CD4-positive, alpha-beta T cell (primary cell): ENCODE results near the gene EP400. TPM values are rescaled to one million over a fixed set of nuclear protein-coding genes. Genes with fewer than 3 reads are reported as not detected.
"Not testable (repeated sequence)": the region's sequence is repeated elsewhere in the genome, so short reads cannot be mapped to it uniquely, and the experiment has no call there.

Source experiments
- ATAC-seq: fragments of 200-7000 bp; cut with Tn5 transposase; one replicate; pipeline ENCODE4 v1.10.0; 2022; ENCODE audit warnings: mild to moderate bottlenecking; ENCODE audit not compliant: poor library complexity
- CTCF ChIA-PET: fragments of 350-600 bp; sonication (Branson Sonifier 250); formaldehyde crosslinking; loops from one replicate; lab custom pipeline; 2021; ENCODE audit warnings: antibody characterized with exemption, inconsistent platforms; lab: Charles Lee
- POLR2A ChIA-PET: fragments of 350-600 bp; sonication (Branson Sonifier 250); formaldehyde crosslinking; loops from one replicate; lab custom pipeline; 2021; ENCODE audit warnings: antibody characterized with exemption, inconsistent platforms; lab: Charles Lee
- DNase-seq, 14 experiments: peaks; one replicate each; pipeline ENCODE4 v3.0.0-alpha.2; 2013 to 2020; ENCODE audit warnings: mixed read lengths in 2 of 14
- H3K27ac ChIP-seq, 2 donors: one replicate each; pipeline versions ENCODE4 v1.5.1 to v1.7.0; 2013; ENCODE audit warnings: low read length in 2 of 2, low read depth in 1 of 2, mild to moderate bottlenecking in 1 of 2
- H3K27me3 ChIP-seq, 2 experiments: 1 replicate in 1 of 2; 2 replicates in 1 of 2; pipeline versions ENCODE4 v1.6.1 to v1.7.0; 2013; ENCODE audit warnings: low read length in 2 of 2, control low read depth in 1 of 2, mild to moderate bottlenecking in 1 of 2, moderate library complexity in 1 of 2; ENCODE audit not compliant: insufficient read depth in 2 of 2, control insufficient read depth in 1 of 2
- H3K36me3 ChIP-seq: one replicate; pipeline ENCODE4 v1.6.1; 2013; ENCODE audit warnings: low read length, control low read depth; ENCODE audit not compliant: insufficient read depth
- H3K4me1 ChIP-seq: one replicate; pipeline ENCODE4 v1.6.1; 2013; ENCODE audit warnings: low read length, control low read depth; ENCODE audit not compliant: insufficient read depth
- H3K4me3 ChIP-seq: one replicate; pipeline ENCODE4 v1.5.1; 2013; ENCODE audit warnings: mild to moderate bottlenecking, low read length, moderate library complexity
- H3K9me3 ChIP-seq, 2 experiments: 1 replicate in 1 of 2; 2 replicates in 1 of 2; pipeline versions ENCODE4 v1.6.1 to v1.7.0; 2013; ENCODE audit warnings: low read length in 2 of 2, mild to moderate bottlenecking in 2 of 2, control low read depth in 1 of 2, moderate library complexity in 1 of 2; ENCODE audit not compliant: control insufficient read depth in 1 of 2, insufficient read depth in 1 of 2
- H3K27ac Mint-ChIP-seq: one replicate; pipeline ENCODE4 v1.8.0; 2020; ENCODE audit warnings: mixed read lengths
- H3K27me3 Mint-ChIP-seq: one replicate; pipeline ENCODE4 v1.8.0; 2021; ENCODE audit warnings: mixed read lengths
- H3K36me3 Mint-ChIP-seq: one replicate; pipeline ENCODE4 v1.8.0; 2021; ENCODE audit warnings: low read depth, mixed read lengths
- H3K4me1 Mint-ChIP-seq: one replicate; pipeline ENCODE4 v1.8.0; 2021; ENCODE audit warnings: low read depth, mixed read lengths
- H3K4me3 Mint-ChIP-seq: one replicate; pipeline ENCODE4 v1.8.0; 2020; ENCODE audit warnings: mild to moderate bottlenecking, mixed read lengths
- H3K9me3 Mint-ChIP-seq: one replicate; pipeline ENCODE4 v1.8.0; 2020; ENCODE audit warnings: mixed read lengths
- CTCF ChIP-seq: fragments of 200-600 bp; IDR thresholded peaks from one replicate; pipeline ENCODE4 v1.8.0; 2022; ENCODE audit warnings: antibody characterized with exemption, mild to moderate bottlenecking
- intact Hi-C, 2 experiments: fragments of 100-400 bp; cut with DNase I in 1 of 2; cut with micrococcal nuclease in 1 of 2; formaldehyde crosslinking; loops; one replicate each; pipeline versions ENCODE4 v1.15.1 to v1.9.0; 2023 to 2025; cut with DNase I, micrococcal nuclease
- total RNA-seq, 174 experiments: library from RNA in 2 of 174; stranded (reverse) in 2 of 174; gene quantifications; one replicate each; pipeline ENCODE4 v1.2.3 and lab custom pipeline; 2021 to 2026

EP400 gene
- total RNA-seq, 2 experiments from 2014 or later = 56.4 to 56.5 TPM

GRCh38 chr12:131946757-131947156 lies 3.0 kb upstream of the EP400 start:
- Histone ChIP-seq H3K36me3 (peaks cover 19% of the 10 kb centered on the region), H3K4me1 (peaks cover 32% of the 10 kb centered on the region), H3K27ac (no peak overlapping the region), H3K9me3 (peaks cover 0 to 13% of the 10 kb centered on the region in 2 experiments), H3K4me3 (no peak overlapping the region), H3K27me3 (no peaks in the 10 kb centered on the region)
- no peak for TF ChIP-seq CTCF
- CTCF ChIA-PET = no interaction called here
- Mint-ChIP-seq H3K9me3 (no peaks in the 10 kb centered on the region), H3K4me3 (no peak overlapping the region), H3K27me3 (no peaks in the 10 kb centered on the region), H3K36me3 (peaks cover 17% of the 10 kb centered on the region), H3K4me1 (peaks cover 29% of the 10 kb centered on the region), H3K27ac (no peak overlapping the region)
- intact Hi-C loops = loop anchor here in 1 of 2 experiments (10.0 kb wide), 1 partner anchor 112 kb away; no protein-coding TSS in a partner anchor
- ATAC-seq (no peak), DNase-seq (peak in 1 of 14 experiments; percentile 12)
- POLR2A ChIA-PET = no interaction called here

GRCh38 chr12:131947482-131948027 lies 2.2 kb upstream of the EP400 start:
- H3K36me3 Mint-ChIP-seq = peaks cover 13% of the 10 kb centered on the region
- Histone ChIP-seq H3K27me3 (no peaks in the 10 kb centered on the region), H3K27ac (no peak overlapping the region), H3K4me1 (peaks cover 40% of the 10 kb centered on the region), H3K9me3 (peaks cover 0 to 13% of the 10 kb centered on the region in 2 experiments), H3K36me3 (peaks cover 14% of the 10 kb centered on the region), H3K4me3 (no peak overlapping the region)
- H3K27ac Mint-ChIP-seq = peak overlapping the region; percentile 87
- peak overlapping the region; percentile 17 for H3K4me3 Mint-ChIP-seq
- intact Hi-C loops = loop anchor here in 1 of 2 experiments (1.0 to 10.0 kb wide), 2 partner anchors 17 to 113 kb away; no protein-coding TSS in a partner anchor
- TF ChIP-seq CTCF = no peak
- H3K27me3 Mint-ChIP-seq = no peaks in the 10 kb centered on the region
- DNase-seq = no peak
- peaks cover 30% of the 10 kb centered on the region for H3K4me1 Mint-ChIP-seq
- ChIA-PET POLR2A (no interaction called here), CTCF (no interaction called here)
- H3K9me3 Mint-ChIP-seq = no peaks in the 10 kb centered on the region
- no peak for ATAC-seq

- intact Hi-C loops = loop anchor here in 1 of 2 experiments (1.0 to 10.0 kb wide), 2 partner anchors 18 to 113 kb away; no protein-coding TSS in a partner anchor
- Mint-ChIP-seq H3K27ac (peak overlapping the region; percentile 87), H3K4me3 (peak overlapping the region; percentile 81), H3K36me3 (peaks cover 13% of the 10 kb centered on the region), H3K4me1 (peaks cover 37% of the 10 kb centered on the region), H3K27me3 (no peaks in the 10 kb centered on the region), H3K9me3 (no peaks in the 10 kb centered on the region)
- DNase-seq (peak in 1 of 14 experiments; percentile 27), ATAC-seq (no peak)
- Histone ChIP-seq H3K27me3 (no peaks in the 10 kb centered on the region), H3K4me3 (no peak overlapping the region), H3K36me3 (peaks cover 10% of the 10 kb centered on the region), H3K27ac (peak overlapping the region; percentile 16 to 48), H3K9me3 (peaks cover 0 to 13% of the 10 kb centered on the region in 2 experiments), H3K4me1 (peaks cover 41% of the 10 kb centered on the region)
- TF ChIP-seq CTCF = no peak
- POLR2A ChIA-PET = no interaction called here
- CTCF ChIA-PET = interaction anchor here (1.0 kb wide), 1 partner anchor 193 kb away, joined by 3 read pairs; no protein-coding TSS in a partner anchor
Measured at GRCh38 chr12:131948166-131948712, 1.5 kb upstream of the EP400 start.

GRCh38 chr12:131948713-131949430 lies 870 bp upstream of the EP400 start:
- H3K27ac ChIP-seq = peak overlapping the region; percentile 48 to 70
- POLR2A ChIA-PET = interaction anchor here (0.6 to 1.5 kb wide), 7 partner anchors 12 to 238 kb away, joined by 3 to 10 read pairs (median 4); partner anchors contain the start of genes PUS1 and SFSWAP
- H3K36me3 Mint-ChIP-seq, H3K36me3 ChIP-seq, H3K27me3 Mint-ChIP-seq, H3K27me3 ChIP-seq, H3K9me3 Mint-ChIP-seq, ATAC-seq: not testable (repeated sequence)
- peak overlapping the region; percentile 59 for H3K4me3 ChIP-seq
- H3K27ac Mint-ChIP-seq = peak overlapping the region; percentile 87
- DNase-seq = peak in 2 of 14 experiments; percentile 32 to 37
- peaks cover 0 to 13% of the 10 kb centered on the region in 2 experiments for H3K9me3 ChIP-seq
- intact Hi-C loops = loop anchor here (1.0 to 10.0 kb wide), 5 partner anchors 19 to 114 kb away; partner anchors contain the start of genes PUS1 (in 1 of the 2) and ULK1 (in 1 of the 2)
- H3K4me1 Mint-ChIP-seq = peaks cover 43% of the 10 kb centered on the region
- CTCF ChIA-PET = interaction anchor here (1.0 to 2.3 kb wide), 2 partner anchors 20 to 193 kb away, joined by 3 to 19 read pairs; partner anchors contain the start of gene PUS1
- H3K4me1 ChIP-seq = peaks cover 44% of the 10 kb centered on the region
- peak overlapping the region; percentile 81 for H3K4me3 Mint-ChIP-seq
